Fibroblast of lung (primary cell): ENCODE results near the gene SORCS2.

ENCODE experiments used
- CTCF ChIP-seq, 2 donors: IDR thresholded peaks in 1 of 2; conservative IDR thresholded peaks in 1 of 2; 1 replicate in 1 of 2; 2 replicates in 1 of 2; pipeline ENCODE4 v1.5.1; 2011 to 2012; ENCODE audit warnings: low read length in 2 of 2, control low read depth in 1 of 2, inconsistent platforms in 1 of 2, low read depth in 1 of 2, mild to moderate bottlenecking in 1 of 2
- EZH2 ChIP-seq: IDR thresholded peaks from 2 replicates; pipeline ENCODE4 v1.5.1; 2012; ENCODE audit warnings: low read length, control low read depth, mild to moderate bottlenecking; ENCODE audit errors: missing control alignments

- no peak for TF ChIP-seq EZH2
- TF ChIP-seq CTCF (conservative IDR thresholded peaks at IDR 0.05 in 1 of 2, IDR thresholded peaks at IDR 0.05 in 1 of 2; ENCODE audit: low read depth in 1 of 2, low read length in 2 of 2), result no peak
These were observed 313.8 kb downstream of the SORCS2 start for GRCh38 chr4:7506119-7506518.
